GM11168 (cell line): ENCODE results near the gene COMP.

Source experiments
- in situ Hi-C: fragments of 300-500 bp; cut with MboI; formaldehyde crosslinking; loops from one replicate; pipeline ENCODE4 v1.12.0; 2022; ENCODE audit warnings: low sequenced_read_pairs; ENCODE audit not compliant: unreplicated experiment

The COMP gene

DNA sequence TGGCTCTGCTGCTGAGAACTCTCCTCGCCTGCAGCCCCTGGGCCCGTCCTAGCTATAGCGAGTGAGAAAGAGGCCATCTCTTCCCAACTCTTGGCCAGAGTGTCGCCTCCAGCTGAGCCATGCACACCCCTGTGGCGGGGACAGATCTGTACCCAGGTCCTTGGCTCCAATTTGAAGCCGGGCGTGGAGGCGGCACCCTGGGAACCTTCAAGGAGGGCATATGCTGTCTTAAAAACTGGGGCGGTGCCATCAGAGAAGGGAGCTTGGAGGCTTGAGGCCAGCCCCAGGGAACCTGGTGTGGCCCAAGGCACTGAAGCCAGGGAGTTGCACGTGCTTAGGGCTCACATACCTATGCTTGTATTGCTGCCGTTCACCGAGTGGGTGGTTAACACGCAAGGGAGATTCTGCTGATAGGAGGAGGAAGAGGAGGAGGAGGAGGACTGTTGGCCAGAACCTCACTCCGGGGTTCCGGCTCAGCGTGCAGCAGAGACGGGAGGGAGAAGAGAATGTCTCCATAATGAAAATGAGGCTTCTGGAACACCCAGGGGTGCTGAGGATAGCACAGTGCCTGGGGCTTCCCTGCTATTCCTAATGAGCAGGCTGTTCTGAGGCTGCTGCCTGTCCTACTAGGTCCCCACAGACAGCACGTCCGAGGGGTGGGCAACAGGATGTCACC lies 40.7 kb downstream of the COMP start:
- in situ Hi-C loops, result no loop called here

DNA sequence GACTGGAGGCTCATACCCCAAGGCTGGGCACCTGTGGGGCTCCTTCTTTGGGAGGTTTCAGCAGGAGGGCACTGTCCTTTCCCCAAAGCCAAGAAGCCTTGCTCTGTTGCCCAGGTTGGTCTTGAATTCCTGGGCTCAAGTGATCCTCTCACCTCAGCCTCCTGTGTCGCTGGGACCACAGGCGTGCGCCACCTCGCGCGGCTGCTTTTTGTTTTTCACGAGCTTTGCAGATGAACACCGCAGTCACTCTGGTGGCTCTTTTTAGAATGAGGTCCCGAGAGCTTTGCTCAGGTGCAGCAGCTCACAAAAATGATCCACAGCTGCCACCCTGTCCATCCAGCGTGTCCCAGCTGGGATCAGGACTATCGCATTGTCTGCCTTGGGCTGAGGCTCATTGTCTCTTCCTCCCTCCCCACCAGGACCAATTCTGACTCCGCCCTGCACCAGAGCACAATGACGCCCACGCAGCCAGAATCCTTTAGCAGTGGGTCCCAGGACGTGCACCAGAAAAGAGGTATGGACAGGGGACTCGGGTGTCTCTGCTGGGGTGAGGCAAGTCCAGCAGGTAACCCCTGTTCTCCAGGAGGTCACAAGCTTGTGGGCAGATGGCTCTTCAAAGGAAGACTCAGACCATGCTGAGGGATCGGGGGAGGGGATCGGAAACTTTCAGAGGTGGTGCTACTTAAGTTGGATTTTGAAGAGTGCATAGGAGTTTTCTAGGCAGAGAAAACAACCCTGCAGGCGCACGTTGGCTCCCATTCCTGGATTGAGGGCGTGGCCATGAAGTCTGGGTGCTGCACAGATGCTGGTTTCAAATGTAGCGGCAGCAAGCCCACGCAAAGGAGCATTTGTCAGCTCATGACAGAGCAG lies 41.5 kb downstream of the COMP start:
- in situ Hi-C loops, result no loop called here

DNA sequence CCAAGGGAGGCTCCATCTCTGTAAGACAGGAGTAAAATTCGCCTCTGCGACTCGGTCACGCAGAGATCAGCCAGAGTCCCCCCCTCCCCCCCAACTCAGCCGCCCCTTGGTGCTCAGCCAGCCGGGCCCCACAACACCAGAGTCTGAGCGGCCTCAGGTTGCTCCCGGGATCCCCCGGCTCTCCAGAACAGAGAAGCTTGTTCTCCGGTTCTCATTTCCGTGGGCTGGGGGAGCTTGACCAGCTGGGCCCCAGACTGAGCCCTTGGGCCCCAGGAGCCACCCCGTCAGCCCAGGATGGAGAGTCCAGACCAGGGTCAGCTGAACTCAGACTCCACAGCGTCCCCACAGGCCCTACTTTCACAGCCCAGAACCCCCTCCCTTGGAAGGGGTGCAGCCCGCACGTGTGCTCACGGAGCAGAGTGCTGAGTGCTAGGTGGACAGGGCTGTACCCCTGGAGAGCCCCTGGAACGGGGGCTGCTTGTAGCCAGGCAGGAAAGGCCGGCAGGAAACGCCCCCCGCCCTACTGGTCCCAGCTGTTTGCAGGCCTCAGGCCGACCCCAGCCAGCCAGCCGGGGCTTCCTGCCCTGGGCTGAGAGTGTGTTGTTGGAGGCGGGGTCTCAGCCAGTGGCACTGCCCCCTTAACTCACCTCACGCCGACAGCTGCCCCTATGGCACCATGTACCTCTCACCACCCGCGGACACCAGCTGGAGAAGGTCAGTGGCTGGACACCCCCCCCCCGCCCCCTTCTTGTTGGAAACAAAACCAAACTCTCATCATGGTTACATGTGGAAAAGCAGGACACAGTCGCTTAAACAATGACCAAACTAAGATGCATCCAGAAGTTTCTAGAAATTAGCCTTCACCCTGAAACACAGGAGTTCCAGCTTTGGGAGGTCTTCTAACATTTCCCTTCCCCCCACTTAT lies 44.4 kb downstream of the COMP start:
- in situ Hi-C loops, result no loop called here

GRCh38 chr19:18745931-18746330 lies 45.2 kb downstream of the COMP start:
- in situ Hi-C loops, result no loop called here

DNA sequence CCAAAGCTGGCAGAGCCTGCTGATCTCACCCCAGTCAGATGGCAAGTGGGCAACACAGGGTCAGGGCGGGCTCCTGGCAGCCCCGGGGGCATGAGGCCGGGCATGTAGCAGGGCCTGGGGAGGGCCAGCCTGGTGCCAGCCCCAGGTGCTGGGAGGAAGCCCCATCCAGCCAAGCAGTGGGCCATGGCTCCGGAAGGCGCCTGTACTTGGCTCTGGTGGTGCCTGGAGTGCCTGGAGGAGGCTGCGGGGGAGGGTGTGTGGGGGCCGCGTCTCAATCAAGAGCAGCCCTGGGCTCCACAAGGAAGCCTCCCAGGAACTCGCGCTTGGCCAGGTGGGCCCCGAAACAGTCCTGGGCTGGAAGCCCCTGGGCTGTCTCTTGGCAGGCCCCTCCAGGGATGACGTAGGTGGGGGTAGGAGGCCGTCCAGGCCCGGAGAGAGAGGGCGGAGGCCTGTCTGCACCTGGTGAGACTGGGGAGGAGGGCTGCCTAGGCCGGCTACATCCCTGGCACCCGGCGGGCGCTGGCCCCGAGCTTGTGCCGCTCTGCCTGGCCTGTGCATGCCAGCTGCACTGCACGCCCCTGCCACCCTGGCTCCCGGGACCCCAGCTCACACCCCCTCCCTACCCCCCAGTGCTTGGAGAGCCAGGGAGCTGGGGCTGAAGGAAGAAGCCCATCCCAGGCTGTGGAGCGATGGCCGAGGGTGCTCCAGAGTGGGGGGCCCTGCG lies 45.9 kb downstream of the COMP start:
- in situ Hi-C loops, result no loop called here

DNA sequence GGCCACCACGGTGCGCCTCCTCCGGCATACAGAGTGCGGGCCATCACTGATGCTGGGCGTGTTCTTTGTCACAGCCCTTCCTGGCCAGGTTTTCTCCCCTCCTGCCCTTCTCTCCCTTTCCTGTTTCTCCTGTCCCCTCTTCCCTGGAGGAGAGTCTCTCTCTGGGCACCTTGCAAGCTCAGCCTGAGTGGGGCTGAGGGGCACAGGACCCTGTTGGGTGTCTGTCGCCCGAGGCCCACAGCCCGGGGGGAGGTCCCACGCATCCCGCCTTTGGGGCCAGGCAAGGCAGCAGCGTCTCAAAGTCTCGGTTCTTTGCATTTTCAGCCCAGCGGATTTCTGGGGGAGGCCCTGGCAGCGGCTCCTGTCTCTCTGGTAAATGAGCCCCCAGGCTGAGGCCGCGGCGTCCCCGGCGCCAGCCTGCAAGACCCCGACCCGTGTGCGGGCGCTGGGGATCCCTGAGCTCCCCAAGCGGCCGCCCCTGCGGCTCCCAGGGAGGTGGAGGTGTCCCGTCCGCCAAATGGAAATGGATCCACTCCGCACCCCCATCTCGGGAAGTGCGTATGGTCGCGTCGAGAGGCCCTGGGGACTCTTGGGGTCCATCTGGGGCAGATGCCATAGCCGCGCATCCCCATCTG lies 47.2 kb downstream of the COMP start:
- in situ Hi-C loops, result no loop called here

DNA sequence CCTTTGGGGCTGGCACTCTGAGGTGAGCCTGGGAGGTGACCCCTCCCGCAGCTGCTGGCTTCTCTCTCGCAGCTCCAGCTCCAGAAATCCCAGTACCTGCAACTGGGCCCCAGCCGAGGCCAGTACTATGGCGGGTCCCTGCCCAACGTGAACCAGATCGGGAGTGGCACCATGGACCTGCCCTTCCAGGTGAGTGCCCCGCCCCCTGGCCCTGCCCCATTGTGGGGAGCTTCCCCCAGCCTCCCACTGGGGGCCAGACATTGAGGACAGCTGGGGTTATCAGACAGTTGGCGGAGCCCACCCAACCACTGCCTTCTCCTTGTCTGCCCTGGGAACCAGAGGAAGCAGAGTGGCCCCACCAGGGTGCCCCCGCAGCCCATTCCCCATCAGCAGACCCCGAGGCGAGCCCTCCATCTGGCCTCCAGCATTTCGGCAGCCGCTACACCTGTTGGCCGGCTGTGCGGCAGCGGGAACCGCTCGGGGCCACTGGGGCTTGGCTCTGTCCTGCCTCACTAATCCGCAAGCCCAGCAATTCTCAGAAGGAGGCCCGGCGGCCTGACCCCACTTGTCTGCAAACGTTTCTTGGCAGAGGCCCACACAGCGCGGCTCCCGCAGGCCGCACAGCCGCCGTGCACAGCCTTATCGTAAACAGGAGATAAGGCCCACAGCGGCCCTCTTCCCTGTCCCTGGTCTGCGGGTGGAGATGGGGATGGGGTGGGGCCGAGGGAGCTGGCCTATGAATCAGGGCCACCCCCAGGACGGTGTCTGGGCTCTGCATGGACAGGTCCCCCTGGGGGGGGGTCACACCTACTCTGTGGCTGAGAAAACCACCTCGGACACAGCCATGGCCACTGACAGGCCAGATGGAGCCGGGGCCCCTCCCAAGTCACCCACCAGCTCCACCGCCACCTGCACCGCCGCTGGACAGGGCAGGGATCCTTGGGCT lies 48.0 kb downstream of the COMP start:
- in situ Hi-C loops, result no loop called here

- in situ Hi-C loops, result no loop called here
Observed at GRCh38 chr19:18742324-18742723, 48.8 kb downstream of the COMP start.

GRCh38 chr19:18741124-18742121 lies 49.7 kb downstream of the COMP start:
- in situ Hi-C loops, result no loop called here

DNA sequence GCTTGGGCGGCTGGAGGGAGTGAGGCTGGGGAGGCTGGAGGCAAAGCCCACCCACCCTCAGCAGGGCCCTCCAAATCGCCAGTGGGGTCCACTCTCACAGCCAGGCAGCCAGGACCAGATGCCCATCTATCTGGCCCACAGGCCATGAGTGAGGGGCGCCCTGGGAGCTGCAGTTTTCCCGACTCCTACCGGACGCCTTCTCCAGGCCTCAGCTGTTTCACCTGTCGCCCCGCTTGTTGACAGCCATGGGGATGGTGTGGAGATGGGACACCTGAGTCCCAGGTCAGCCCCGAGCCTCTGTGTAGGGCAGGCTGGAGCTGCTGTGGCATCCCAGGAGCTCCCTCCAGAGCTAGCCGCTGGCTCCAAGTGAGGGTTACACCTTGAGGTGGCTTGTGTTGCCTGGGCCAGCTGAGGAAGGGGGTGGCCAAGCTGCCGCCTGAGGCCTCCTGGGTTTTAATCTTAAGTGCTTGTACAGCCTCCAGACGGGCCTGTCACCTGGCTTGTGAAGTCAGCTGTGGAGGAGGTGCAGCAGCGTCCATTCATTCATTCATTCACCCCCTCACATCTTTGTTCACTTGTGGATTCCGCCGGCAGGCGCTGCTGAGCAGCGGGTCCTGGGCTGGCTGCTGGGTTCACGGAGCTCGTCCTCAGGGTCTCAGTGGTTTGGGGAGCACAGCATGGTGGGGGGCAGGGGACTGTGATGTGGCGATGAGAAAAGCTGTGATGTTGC lies 52.0 kb downstream of the COMP start:
- in situ Hi-C loops, result no loop called here

GRCh38 chr19:18737954-18738351 lies 53.2 kb downstream of the COMP start:
- in situ Hi-C loops, result no loop called here

DNA sequence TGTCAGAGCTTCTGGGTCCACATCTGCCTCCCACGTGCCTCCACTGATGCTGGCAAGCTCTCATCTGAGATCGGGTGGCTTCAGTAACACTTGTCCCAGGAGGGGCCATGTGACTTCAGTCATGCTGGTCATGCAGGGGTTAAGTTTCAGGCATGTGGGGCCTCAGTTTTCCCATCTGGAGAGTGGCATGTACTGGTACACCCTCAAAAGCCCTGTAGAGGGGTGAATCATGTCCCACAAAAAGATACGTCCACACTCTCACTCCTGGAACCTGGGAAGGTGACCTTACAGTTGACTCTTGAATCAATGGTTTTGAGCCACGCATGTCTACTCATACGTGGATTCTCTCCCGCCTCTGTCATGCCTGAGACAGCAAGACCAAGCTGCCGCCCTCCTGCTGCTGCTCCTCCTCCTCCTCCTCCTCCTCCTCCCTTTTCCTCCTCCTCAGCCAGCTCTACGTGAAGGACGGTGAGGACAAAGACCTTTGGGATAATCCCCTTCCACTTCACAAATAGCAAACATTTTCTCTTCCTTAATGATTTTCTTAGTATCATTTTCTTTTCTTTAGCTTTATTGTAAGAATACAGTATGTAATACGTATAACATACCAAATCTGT lies 53.7 kb downstream of the COMP start:
- in situ Hi-C loops, result no loop called here

DNA sequence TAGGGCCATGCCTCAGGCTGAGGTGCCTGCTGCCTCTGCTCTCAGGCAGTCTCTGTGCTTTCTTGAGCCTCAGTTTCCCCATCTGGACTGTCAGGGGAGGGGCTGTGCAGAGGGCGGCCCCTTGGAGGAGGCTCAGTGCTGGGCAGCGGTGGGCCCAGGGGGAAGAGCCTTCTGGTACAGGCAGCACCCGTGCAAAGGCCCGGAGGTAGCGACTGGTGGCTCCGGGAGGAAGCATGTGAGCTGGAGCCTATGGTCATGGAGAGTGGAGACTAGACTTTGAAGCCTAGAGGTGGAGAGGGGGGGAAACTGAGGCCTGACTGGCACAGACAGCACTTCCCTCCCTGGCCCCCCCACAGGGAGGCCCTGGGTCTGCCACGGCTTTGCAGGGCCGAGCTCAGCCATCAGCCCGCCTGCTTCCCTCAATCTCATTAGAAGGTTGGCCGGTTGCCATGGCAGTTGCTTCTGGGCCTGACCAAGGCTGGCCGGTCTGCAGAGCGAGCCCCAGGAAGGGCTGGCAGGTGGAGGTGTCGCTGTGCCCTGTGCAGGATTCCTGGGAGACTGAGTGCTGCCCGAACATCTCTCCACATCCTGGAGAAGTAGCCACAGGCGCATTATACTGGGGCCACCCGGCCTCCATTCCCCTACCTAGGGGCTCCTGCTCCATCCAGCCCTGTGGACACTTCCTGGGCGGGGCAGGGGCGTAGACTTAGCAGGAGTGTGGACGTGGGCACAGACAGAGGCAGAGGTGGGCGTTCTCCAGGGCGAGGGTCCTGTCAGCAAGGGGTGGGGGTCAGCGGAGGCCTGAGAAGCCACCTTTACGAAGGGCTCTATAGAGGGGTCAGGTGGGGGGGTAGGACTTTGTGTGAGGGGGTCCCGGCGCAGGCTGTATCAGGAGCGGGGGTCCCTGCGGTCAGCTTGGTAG lies 54.4 kb downstream of the COMP start:
- in situ Hi-C loops, result no loop called here

- in situ Hi-C loops, result no loop called here
Observed at GRCh38 chr19:18735752-18736151, 55.4 kb downstream of the COMP start.

GRCh38 chr19:18735324-18735723 lies 55.8 kb downstream of the COMP start:
- in situ Hi-C loops, result no loop called here
